ENCODE measurements around the gene MME.

DNA sequence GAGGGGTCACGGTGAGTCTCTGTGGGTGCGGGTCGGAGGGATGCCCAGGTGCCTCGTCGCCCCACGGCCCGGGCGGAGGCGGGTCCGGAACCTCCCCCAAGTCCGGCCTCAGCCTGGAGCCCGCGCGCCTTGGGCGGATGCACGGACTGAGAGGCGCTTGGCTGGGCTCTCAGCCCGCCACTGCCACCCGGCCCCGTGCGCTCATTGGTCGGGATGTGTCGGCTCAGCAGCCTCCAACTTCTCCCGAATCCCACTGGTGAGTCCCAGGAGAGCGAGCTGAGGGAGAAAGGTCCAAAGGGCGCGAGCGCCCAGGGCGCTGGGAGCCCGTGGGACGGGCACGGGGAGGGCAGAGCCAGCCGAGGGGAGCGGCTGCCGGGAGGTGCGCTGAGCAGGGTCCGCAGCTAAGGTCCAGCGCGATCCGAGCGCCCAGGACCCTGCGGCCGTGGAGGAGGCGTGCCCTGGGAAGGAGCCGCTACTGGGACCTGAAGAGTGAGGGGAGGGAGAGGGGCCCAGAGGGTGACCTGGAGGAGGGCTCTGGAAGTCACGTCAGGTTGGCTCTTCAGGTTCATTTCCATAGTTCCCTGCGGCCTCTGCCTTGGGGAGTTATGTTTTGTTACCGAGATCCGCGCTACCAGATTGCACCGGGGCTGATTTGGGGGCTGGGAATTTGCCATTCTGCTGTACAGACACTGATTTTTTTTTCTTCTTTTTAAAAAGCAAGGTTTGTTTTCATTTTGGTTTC lies at the start of gene MME:
- TF ChIP-seq, protein P1, sequence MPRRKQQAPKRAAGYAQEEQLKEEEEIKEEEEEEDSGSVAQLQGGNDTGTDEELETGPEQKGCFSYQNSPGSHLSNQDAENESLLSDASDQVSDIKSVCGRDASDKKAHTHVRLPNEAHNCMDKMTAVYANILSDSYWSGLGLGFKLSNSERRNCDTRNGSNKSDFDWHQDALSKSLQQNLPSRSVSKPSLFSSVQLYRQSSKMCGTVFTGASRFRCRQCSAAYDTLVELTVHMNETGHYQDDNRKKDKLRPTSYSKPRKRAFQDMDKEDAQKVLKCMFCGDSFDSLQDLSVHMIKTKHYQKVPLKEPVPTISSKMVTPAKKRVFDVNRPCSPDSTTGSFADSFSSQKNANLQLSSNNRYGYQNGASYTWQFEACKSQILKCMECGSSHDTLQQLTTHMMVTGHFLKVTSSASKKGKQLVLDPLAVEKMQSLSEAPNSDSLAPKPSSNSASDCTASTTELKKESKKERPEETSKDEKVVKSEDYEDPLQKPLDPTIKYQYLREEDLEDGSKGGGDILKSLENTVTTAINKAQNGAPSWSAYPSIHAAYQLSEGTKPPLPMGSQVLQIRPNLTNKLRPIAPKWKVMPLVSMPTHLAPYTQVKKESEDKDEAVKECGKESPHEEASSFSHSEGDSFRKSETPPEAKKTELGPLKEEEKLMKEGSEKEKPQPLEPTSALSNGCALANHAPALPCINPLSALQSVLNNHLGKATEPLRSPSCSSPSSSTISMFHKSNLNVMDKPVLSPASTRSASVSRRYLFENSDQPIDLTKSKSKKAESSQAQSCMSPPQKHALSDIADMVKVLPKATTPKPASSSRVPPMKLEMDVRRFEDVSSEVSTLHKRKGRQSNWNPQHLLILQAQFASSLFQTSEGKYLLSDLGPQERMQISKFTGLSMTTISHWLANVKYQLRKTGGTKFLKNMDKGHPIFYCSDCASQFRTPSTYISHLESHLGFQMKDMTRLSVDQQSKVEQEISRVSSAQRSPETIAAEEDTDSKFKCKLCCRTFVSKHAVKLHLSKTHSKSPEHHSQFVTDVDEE (CRISPR knock-in tag; IDR thresholded peaks at IDR 0.05): no peak
- TF ChIP-seq, protein P2, sequence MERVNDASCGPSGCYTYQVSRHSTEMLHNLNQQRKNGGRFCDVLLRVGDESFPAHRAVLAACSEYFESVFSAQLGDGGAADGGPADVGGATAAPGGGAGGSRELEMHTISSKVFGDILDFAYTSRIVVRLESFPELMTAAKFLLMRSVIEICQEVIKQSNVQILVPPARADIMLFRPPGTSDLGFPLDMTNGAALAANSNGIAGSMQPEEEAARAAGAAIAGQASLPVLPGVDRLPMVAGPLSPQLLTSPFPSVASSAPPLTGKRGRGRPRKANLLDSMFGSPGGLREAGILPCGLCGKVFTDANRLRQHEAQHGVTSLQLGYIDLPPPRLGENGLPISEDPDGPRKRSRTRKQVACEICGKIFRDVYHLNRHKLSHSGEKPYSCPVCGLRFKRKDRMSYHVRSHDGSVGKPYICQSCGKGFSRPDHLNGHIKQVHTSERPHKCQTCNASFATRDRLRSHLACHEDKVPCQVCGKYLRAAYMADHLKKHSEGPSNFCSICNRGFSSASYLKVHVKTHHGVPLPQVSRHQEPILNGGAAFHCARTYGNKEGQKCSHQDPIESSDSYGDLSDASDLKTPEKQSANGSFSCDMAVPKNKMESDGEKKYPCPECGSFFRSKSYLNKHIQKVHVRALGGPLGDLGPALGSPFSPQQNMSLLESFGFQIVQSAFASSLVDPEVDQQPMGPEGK (CRISPR knock-in tag; IDR thresholded peaks at IDR 0.05; ENCODE audit: borderline replicate concordance): no peak
- TF ChIP-seq ESRRG (CRISPR knock-in tag; IDR thresholded peaks at IDR 0.05): no peak
- no peak for TF ChIP-seq ZFP3 (CRISPR knock-in tag; IDR thresholded peaks at IDR 0.05)
- TF ChIP-seq TOX (CRISPR knock-in tag; IDR thresholded peaks at IDR 0.05; ENCODE audit: borderline replicate concordance): no peak
- TF ChIP-seq ZNF8 (CRISPR knock-in tag; IDR thresholded peaks at IDR 0.05): no peak
- no peak for TF ChIP-seq GLIS3 (CRISPR knock-in tag; IDR thresholded peaks at IDR 0.05)
- TF ChIP-seq, protein P3, sequence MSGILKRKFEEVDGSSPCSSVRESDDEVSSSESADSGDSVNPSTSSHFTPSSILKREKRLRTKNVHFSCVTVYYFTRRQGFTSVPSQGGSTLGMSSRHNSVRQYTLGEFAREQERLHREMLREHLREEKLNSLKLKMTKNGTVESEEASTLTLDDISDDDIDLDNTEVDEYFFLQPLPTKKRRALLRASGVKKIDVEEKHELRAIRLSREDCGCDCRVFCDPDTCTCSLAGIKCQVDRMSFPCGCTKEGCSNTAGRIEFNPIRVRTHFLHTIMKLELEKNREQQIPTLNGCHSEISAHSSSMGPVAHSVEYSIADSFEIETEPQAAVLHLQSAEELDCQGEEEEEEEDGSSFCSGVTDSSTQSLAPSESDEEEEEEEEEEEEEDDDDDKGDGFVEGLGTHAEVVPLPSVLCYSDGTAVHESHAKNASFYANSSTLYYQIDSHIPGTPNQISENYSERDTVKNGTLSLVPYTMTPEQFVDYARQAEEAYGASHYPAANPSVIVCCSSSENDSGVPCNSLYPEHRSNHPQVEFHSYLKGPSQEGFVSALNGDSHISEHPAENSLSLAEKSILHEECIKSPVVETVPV (CRISPR knock-in tag; IDR thresholded peaks at IDR 0.05): no peak

Measured in SK-N-SH treated with all-trans-retinoic acid at 6 μM for 48 hours (cell line).